SK-N-SH (cell line): ENCODE data around the gene SMIM24. TPM values are rescaled to one million over a fixed set of nuclear protein-coding genes. Genes with fewer than 3 reads are reported as not detected.

ENCODE experiments used
- CTCF ChIA-PET: fragments of 300-600, 350-600 bp; formaldehyde crosslinking; extraction: SDS; loops from one replicate; lab custom pipeline; 2021; lab: Yijun Ruan, JAX
- POLR2A ChIA-PET: fragments of 350-600 bp; sonication (Branson Sonifier 250); formaldehyde crosslinking; extraction: SDS; loops from one replicate; lab custom pipeline; 2020; ENCODE audit warnings: antibody characterized with exemption, inconsistent platforms; lab: Yijun Ruan, JAX
- DNase-seq: peaks from one replicate; pipeline ENCODE4 v3.0.0; 2012
- H2AFZ ChIP-seq: fragments of 200-600 bp; sonication (generic); 2 replicates; pipeline ENCODE4 v1.8.1; 2016; ENCODE audit warnings: antibody characterized with exemption, mild to moderate bottlenecking, low read depth
- H3F3A ChIP-seq: fragments of 200-600 bp; sonication (generic); replicated peaks from 2 replicates; pipeline ENCODE3; 2016; ENCODE audit warnings: antibody characterized with exemption, mild to moderate bottlenecking; ENCODE audit not compliant: insufficient read depth
- H3K27ac ChIP-seq, 2 experiments: fragments of 200-500 bp in 1 of 2; fragments of 200-600 bp in 1 of 2; sonication (Bioruptor generic) in 1 of 2; sonication (generic), shearing (Covaris generic) in 1 of 2; 2 replicates each; pipeline versions ENCODE4 v1.5.1 to v1.6.1; 2014 to 2016; ENCODE audit warnings: low read depth in 2 of 2, inconsistent platforms in 1 of 2, low read length in 1 of 2, mild to moderate bottlenecking in 1 of 2, mixed read lengths in 1 of 2
- H3K27me3 ChIP-seq: fragments of 200-600 bp; sonication (generic), shearing (Covaris generic); 2 replicates; pipeline ENCODE4 v1.6.1; 2016; ENCODE audit warnings: mixed run types; ENCODE audit not compliant: insufficient read depth
- H3K36me3 ChIP-seq, 2 experiments: fragments of 200-500 bp in 1 of 2; fragments of 200-600 bp in 1 of 2; sonication (Bioruptor generic) in 1 of 2; sonication (generic) in 1 of 2; replicated peaks in 1 of 2; 2 replicates each; pipeline versions ENCODE3 to v1.5.1; 2014 to 2016; ENCODE audit warnings: low read length in 1 of 2, mild to moderate bottlenecking in 1 of 2; ENCODE audit not compliant: insufficient read depth in 2 of 2, control insufficient read depth in 1 of 2
- H3K4me1 ChIP-seq, 2 experiments: fragments of 200-500 bp in 1 of 2; fragments of 200-600 bp in 1 of 2; sonication (Bioruptor generic) in 1 of 2; sonication (generic), shearing (Covaris generic) in 1 of 2; 2 replicates each; pipeline versions ENCODE4 v1.5.1 to v1.6.1; 2014 to 2016; ENCODE audit warnings: low read depth in 1 of 2, low read length in 1 of 2, mixed run types in 1 of 2; ENCODE audit not compliant: insufficient read depth in 2 of 2, control insufficient read depth in 1 of 2
- H3K4me2 ChIP-seq: fragments of 200-600 bp; sonication (generic), shearing (Covaris generic); 2 replicates; pipeline ENCODE4 v1.6.1; 2017; ENCODE audit warnings: mixed run types
- H3K4me3 ChIP-seq, 2 experiments: fragments of 200-500 bp in 1 of 2; fragments of 200-600 bp in 1 of 2; sonication (Bioruptor generic) in 1 of 2; sonication (generic), shearing (Covaris generic) in 1 of 2; 2 replicates each; pipeline versions ENCODE4 v1.5.1 to v1.8.1; 2014 to 2016; ENCODE audit warnings: low read depth in 2 of 2, inconsistent platforms in 1 of 2, low read length in 1 of 2, mild to moderate bottlenecking in 1 of 2, mixed read lengths in 1 of 2, moderate library complexity in 1 of 2
- H3K79me2 ChIP-seq: fragments of 200-600 bp; sonication (generic); 2 replicates; pipeline ENCODE4 v1.8.1; 2017; ENCODE audit warnings: mild to moderate bottlenecking; ENCODE audit not compliant: insufficient read depth
- H3K9ac ChIP-seq: fragments of 200-600 bp; sonication (generic); 2 replicates; pipeline ENCODE4 v1.6.1; 2017; ENCODE audit warnings: mixed run types
- H3K9me2 ChIP-seq: fragments of 200-600 bp; sonication (generic); 2 replicates; pipeline ENCODE4 v1.6.1; 2017; ENCODE audit warnings: mixed run types
- H3K9me3 ChIP-seq: fragments of 200-600 bp; sonication (generic); 2 replicates; pipeline ENCODE4 v1.6.1; 2017; ENCODE audit warnings: mixed run types, mild to moderate bottlenecking, moderate library complexity
- H4K20me1 ChIP-seq: fragments of 200-600 bp; sonication (generic); 2 replicates; pipeline ENCODE4 v1.6.1; 2017; ENCODE audit warnings: mild to moderate bottlenecking, mixed run types; ENCODE audit not compliant: insufficient read depth
- CHD2 ChIP-seq: fragments of 150-350 bp; IDR thresholded peaks from 2 replicates; pipeline ENCODE4 v1.6.1; 2018; ENCODE audit warnings: low read length; ENCODE audit not compliant: partially characterized antibody
- EP300 ChIP-seq, 2 experiments: IDR thresholded peaks; 2 replicates each; pipeline versions ENCODE4 v1.4.0 to v1.6.1; 2012; ENCODE audit warnings: borderline replicate concordance in 1 of 2, low read depth in 1 of 2, low read length in 1 of 2
- EZH2phosphoT487 ChIP-seq: fragments of 200-600 bp; sonication (generic); IDR thresholded peaks from 2 replicates; pipeline ENCODE4 v1.6.1; 2017; ENCODE audit warnings: low read depth, mixed run types, mild to moderate bottlenecking, antibody characterized with exemption, moderate library complexity, borderline replicate concordance
- FOXJ3 ChIP-seq: sonication (generic); formaldehyde crosslinking; IDR thresholded peaks from 2 replicates; pipeline ENCODE4 v1.5.1; 2020; ENCODE audit warnings: mild to moderate bottlenecking, missing genetic modification reagents
- GABPA ChIP-seq: IDR thresholded peaks from 2 replicates; pipeline ENCODE4 v1.4.0; 2012; ENCODE audit warnings: low read depth, mild to moderate bottlenecking
- MXI1 ChIP-seq: IDR thresholded peaks from 2 replicates; pipeline ENCODE4 v1.6.1; 2012; ENCODE audit warnings: mild to moderate bottlenecking, low read depth, low read length, improper control_type of control experiment
- NFIC ChIP-seq: IDR thresholded peaks from 2 replicates; pipeline ENCODE4 v1.4.0; 2012; ENCODE audit warnings: borderline replicate concordance
- RAD21 ChIP-seq: IDR thresholded peaks from 2 replicates; pipeline ENCODE4 v1.6.1; 2012; ENCODE audit warnings: mild to moderate bottlenecking, low read length
- RCOR1 ChIP-seq: fragments of 150-350 bp; IDR thresholded peaks from 2 replicates; pipeline ENCODE4 v1.6.1; 2017; ENCODE audit warnings: antibody characterized with exemption, low read length
- RFX5 ChIP-seq: IDR thresholded peaks from 2 replicates; pipeline ENCODE4 v1.6.1; 2012; ENCODE audit warnings: mild to moderate bottlenecking, improper control_type of control experiment, low read length
- TCF12 ChIP-seq: IDR thresholded peaks from 2 replicates; pipeline ENCODE4 v1.4.0; 2012
- YY1 ChIP-seq: IDR thresholded peaks from 2 replicates; pipeline ENCODE4 v1.4.0; 2012; ENCODE audit warnings: low read depth, mild to moderate bottlenecking
- WGBS: methylation state at CpG from one replicate; pipeline ENCODE4 v1.1.6; 2017; ENCODE audit warnings: low lambda C conversion rate; 5-methylcytosine and 5-hydroxymethylcytosine counted together
- polyA plus RNA-seq, 3 experiments: library from polyadenylated mRNA; depleted of rRNA; stranded (reverse); fragments of >200 nt; gene quantifications; 2 replicates each; pipeline ENCODE4 v1.2.3, GENCODE V29; 2012
- TF ChIP-seq, protein P1 (sequence below): IDR thresholded peaks from 2 replicates; pipeline ENCODE4 v1.4.0; 2012; ENCODE audit warnings: low read depth, borderline replicate concordance
- TF ChIP-seq, protein P2 (sequence below): IDR thresholded peaks from 2 replicates; pipeline ENCODE4 v1.4.0; 2012; ENCODE audit warnings: low read depth
- TF ChIP-seq, protein P3 (sequence below): IDR thresholded peaks from 2 replicates; pipeline ENCODE4 v1.4.0; 2012; ENCODE audit warnings: low read depth, borderline replicate concordance
- TF ChIP-seq, protein P4 (sequence below): IDR thresholded peaks from 2 replicates; pipeline ENCODE4 v1.6.1; 2012; ENCODE audit warnings: mild to moderate bottlenecking, low read depth, low read length, moderate library complexity
- TF ChIP-seq, protein P5 (sequence below): IDR thresholded peaks from 2 replicates; pipeline ENCODE4; 2012
- TF ChIP-seq, protein P6 (sequence below): fragments of 200-600 bp; sonication (generic); IDR thresholded peaks from 2 replicates; pipeline ENCODE4 v1.6.1; 2017; ENCODE audit warnings: antibody characterized with exemption, mild to moderate bottlenecking, moderate library complexity

SMIM24 gene
- polyA plus RNA-seq, 1 of the 3 experiments (the other 2 are of a cell fraction) = 0.12 TPM

DNA sequence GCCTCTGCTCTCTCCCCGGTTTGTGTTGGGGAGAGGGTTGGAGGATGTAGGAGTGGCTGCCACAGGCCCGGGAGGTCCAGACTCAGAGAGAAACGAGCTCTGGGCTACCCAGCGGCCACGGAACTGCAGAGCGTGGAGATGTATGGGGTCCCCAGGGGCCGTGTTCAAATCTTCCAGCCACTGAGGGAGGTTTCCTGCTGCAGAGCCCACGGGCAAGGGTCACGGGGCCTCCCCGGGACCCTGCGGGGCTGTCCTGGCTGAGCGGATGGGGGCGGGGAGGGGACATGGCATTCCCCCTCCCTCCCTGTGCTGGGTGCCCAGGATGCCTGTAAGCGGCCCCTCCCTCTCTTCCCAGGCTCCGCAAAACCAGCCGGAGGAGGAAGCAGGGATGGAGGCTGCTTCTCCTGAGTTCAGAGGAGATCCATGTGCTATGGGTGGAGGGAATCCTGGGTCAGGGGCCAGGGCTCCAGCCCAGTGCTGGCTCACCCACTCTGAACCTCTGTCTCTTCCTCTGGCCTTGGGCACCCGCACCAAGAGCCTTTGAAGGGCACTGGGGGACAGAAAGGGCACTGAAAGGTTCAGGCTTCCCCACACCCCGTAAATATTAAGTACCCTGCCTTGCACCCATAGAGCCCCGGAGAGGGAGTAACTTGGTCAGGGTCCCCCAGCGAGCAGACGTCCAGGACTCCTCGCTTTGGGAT, 22.6 kb downstream of the SMIM24 start:
- CTCF ChIA-PET = interaction anchor here (2.5 kb wide), 1 partner anchor 16 kb away, joined by 7 read pairs; no protein-coding TSS in a partner anchor
- H3F3A ChIP-seq = peaks cover 6% of the 10 kb centered on the region
- no peak overlapping the region for H2AFZ ChIP-seq
- POLR2A ChIA-PET = no interaction called here
- no peaks in the 10 kb centered on the region for H3K27me3 ChIP-seq
- no peak for DNase-seq
- no peaks in the 10 kb centered on the region for H3K9me2 ChIP-seq
- no peak overlapping the region for H3K4me3 ChIP-seq
- no peak overlapping the region for H3K4me2 ChIP-seq
- H3K9me3 ChIP-seq = no peaks in the 10 kb centered on the region
- peaks cover 8 to 32% of the 10 kb centered on the region in 2 experiments; a peak in 2 of 4 replicates for H3K4me1 ChIP-seq
- H3K79me2 ChIP-seq = peaks cover 30% of the 10 kb centered on the region; the same call in 1 of the 2 replicates
- 82% methylated on average over 14 of the region's 22 CpGs for WGBS
- TF ChIP-seq RCOR1 (no peak), RFX5 (no peak), EZH2phosphoT487 (no peak), FOXJ3 (CRISPR knock-in tag) (no peak), NFIC (no peak), CHD2 (no peak), RAD21 (no peak), MXI1 (no peak), TCF12 (no peak), YY1 (no peak), GABPA (no peak), EP300 (IDR thresholded peaks at IDR 0.05; ENCODE audit: borderline replicate concordance in 1 of 2, low read depth in 1 of 2, low read length in 1 of 2) (no peak)
- TF ChIP-seq, protein P1, sequence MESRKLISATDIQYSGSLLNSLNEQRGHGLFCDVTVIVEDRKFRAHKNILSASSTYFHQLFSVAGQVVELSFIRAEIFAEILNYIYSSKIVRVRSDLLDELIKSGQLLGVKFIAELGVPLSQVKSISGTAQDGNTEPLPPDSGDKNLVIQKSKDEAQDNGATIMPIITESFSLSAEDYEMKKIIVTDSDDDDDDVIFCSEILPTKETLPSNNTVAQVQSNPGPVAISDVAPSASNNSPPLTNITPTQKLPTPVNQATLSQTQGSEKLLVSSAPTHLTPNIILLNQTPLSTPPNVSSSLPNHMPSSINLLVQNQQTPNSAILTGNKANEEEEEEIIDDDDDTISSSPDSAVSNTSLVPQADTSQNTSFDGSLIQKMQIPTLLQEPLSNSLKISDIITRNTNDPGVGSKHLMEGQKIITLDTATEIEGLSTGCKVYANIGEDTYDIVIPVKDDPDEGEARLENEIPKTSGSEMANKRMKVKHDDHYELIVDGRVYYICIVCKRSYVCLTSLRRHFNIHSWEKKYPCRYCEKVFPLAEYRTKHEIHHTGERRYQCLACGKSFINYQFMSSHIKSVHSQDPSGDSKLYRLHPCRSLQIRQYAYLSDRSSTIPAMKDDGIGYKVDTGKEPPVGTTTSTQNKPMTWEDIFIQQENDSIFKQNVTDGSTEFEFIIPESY = no peak
- TF ChIP-seq, protein P2, sequence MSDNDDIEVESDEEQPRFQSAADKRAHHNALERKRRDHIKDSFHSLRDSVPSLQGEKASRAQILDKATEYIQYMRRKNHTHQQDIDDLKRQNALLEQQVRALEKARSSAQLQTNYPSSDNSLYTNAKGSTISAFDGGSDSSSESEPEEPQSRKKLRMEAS = no peak
- TF ChIP-seq, protein P3, sequence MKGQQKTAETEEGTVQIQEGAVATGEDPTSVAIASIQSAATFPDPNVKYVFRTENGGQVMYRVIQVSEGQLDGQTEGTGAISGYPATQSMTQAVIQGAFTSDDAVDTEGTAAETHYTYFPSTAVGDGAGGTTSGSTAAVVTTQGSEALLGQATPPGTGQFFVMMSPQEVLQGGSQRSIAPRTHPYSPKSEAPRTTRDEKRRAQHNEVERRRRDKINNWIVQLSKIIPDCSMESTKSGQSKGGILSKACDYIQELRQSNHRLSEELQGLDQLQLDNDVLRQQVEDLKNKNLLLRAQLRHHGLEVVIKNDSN = no peak
- TF ChIP-seq, protein P4, sequence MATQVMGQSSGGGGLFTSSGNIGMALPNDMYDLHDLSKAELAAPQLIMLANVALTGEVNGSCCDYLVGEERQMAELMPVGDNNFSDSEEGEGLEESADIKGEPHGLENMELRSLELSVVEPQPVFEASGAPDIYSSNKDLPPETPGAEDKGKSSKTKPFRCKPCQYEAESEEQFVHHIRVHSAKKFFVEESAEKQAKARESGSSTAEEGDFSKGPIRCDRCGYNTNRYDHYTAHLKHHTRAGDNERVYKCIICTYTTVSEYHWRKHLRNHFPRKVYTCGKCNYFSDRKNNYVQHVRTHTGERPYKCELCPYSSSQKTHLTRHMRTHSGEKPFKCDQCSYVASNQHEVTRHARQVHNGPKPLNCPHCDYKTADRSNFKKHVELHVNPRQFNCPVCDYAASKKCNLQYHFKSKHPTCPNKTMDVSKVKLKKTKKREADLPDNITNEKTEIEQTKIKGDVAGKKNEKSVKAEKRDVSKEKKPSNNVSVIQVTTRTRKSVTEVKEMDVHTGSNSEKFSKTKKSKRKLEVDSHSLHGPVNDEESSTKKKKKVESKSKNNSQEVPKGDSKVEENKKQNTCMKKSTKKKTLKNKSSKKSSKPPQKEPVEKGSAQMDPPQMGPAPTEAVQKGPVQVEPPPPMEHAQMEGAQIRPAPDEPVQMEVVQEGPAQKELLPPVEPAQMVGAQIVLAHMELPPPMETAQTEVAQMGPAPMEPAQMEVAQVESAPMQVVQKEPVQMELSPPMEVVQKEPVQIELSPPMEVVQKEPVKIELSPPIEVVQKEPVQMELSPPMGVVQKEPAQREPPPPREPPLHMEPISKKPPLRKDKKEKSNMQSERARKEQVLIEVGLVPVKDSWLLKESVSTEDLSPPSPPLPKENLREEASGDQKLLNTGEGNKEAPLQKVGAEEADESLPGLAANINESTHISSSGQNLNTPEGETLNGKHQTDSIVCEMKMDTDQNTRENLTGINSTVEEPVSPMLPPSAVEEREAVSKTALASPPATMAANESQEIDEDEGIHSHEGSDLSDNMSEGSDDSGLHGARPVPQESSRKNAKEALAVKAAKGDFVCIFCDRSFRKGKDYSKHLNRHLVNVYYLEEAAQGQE = no peak
- TF ChIP-seq, protein P5, sequence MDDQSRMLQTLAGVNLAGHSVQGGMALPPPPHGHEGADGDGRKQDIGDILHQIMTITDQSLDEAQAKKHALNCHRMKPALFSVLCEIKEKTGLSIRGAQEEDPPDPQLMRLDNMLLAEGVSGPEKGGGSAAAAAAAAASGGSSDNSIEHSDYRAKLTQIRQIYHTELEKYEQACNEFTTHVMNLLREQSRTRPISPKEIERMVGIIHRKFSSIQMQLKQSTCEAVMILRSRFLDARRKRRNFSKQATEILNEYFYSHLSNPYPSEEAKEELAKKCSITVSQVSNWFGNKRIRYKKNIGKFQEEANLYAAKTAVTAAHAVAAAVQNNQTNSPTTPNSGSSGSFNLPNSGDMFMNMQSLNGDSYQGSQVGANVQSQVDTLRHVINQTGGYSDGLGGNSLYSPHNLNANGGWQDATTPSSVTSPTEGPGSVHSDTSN = no peak
- TF ChIP-seq, protein P6, sequence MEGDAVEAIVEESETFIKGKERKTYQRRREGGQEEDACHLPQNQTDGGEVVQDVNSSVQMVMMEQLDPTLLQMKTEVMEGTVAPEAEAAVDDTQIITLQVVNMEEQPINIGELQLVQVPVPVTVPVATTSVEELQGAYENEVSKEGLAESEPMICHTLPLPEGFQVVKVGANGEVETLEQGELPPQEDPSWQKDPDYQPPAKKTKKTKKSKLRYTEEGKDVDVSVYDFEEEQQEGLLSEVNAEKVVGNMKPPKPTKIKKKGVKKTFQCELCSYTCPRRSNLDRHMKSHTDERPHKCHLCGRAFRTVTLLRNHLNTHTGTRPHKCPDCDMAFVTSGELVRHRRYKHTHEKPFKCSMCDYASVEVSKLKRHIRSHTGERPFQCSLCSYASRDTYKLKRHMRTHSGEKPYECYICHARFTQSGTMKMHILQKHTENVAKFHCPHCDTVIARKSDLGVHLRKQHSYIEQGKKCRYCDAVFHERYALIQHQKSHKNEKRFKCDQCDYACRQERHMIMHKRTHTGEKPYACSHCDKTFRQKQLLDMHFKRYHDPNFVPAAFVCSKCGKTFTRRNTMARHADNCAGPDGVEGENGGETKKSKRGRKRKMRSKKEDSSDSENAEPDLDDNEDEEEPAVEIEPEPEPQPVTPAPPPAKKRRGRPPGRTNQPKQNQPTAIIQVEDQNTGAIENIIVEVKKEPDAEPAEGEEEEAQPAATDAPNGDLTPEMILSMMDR = no peak
- H3K9ac ChIP-seq = no peak overlapping the region
- H4K20me1 ChIP-seq = peaks cover 26% of the 10 kb centered on the region
- H3K36me3 ChIP-seq = peaks cover 17 to 34% of the 10 kb centered on the region in 2 experiments
- peak overlapping the region; percentile 67 to 95; a peak in 3 of 4 replicates for H3K27ac ChIP-seq
